K562 (cell line): ENCODE data around the gene ARL10. TPM values are rescaled to one million over a fixed set of nuclear protein-coding genes. Genes with fewer than 3 reads are reported as not detected.

Experiments
- BHLHE40 ChIP-seq: IDR thresholded peaks from 2 replicates; pipeline ENCODE4 v1.6.1; 2011; ENCODE audit warnings: low read length, improper control_type of control experiment
- CLOCK ChIP-seq: fragments of 250-450 bp; sonication (Bioruptor Pico); IDR thresholded peaks from 2 replicates; pipeline ENCODE4 v1.4.0; 2020; ENCODE audit warnings: mild to moderate bottlenecking, moderate library complexity, borderline replicate concordance
- DMBX1 ChIP-seq: fragments of 250-450 bp; sonication (Bioruptor Pico); IDR thresholded peaks from 2 replicates; pipeline ENCODE4 v1.8.0; 2022; ENCODE audit warnings: inconsistent platforms, mild to moderate bottlenecking, moderate library complexity, borderline replicate concordance
- ELK1 ChIP-seq: sonication (generic); formaldehyde crosslinking; IDR thresholded peaks from 2 replicates; pipeline ENCODE4 v1.8.1; 2022; ENCODE audit warnings: missing genetic modification reagents
- EP400 ChIP-seq: fragments of 450-650 bp; IDR thresholded peaks from 2 replicates; pipeline ENCODE4 v1.6.1; 2017; ENCODE audit warnings: antibody characterized with exemption, mild to moderate bottlenecking, moderate library complexity
- FOXJ2 ChIP-seq: fragments of 200-800 bp; sonication (Bioruptor generic); IDR thresholded peaks from 2 replicates; pipeline ENCODE4 v1.6.1; 2016; ENCODE audit warnings: missing genetic modification characterization, missing compliant biosample characterization
- HBP1 ChIP-seq: fragments of 450-650 bp; formaldehyde crosslinking; IDR thresholded peaks from 2 replicates; pipeline ENCODE4 v1.4.0; 2022; ENCODE audit warnings: missing genetic modification characterization
- IFI16 ChIP-seq: fragments of 250-450 bp; sonication (Bioruptor Pico); IDR thresholded peaks from 2 replicates; pipeline ENCODE4 v2.1.2; 2022; ENCODE audit warnings: mild to moderate bottlenecking, inconsistent platforms
- MECOM ChIP-seq: fragments of 250-450 bp; sonication (Bioruptor Pico); IDR thresholded peaks from 2 replicates; pipeline ENCODE4 v1.8.0; 2022; ENCODE audit warnings: inconsistent platforms
- NFXL1 ChIP-seq: fragments of 450-650 bp; formaldehyde crosslinking; IDR thresholded peaks from 2 replicates; pipeline ENCODE4 v1.4.0; 2021; ENCODE audit warnings: mild to moderate bottlenecking
- NR2C1 ChIP-seq, 2 experiments: fragments of 450-650 bp; IDR thresholded peaks; 2 replicates each; pipeline ENCODE4 v1.6.1; 2017; ENCODE audit warnings: mild to moderate bottlenecking in 2 of 2, antibody characterized with exemption in 1 of 2, inconsistent platforms in 1 of 2, missing compliant biosample characterization in 1 of 2, missing genetic modification characterization in 1 of 2
- RAD21 ChIP-seq, 2 experiments: fragments of 250-450 bp in 1 of 2; fragments of 450-650 bp in 1 of 2; sonication (Bioruptor Pico) in 1 of 2; formaldehyde crosslinking in 1 of 2; IDR thresholded peaks in 1 of 2; conservative IDR thresholded peaks in 1 of 2; 2 replicates each; pipeline versions ENCODE4 v1.4.0 to v1.8.0; 2020 to 2022; ENCODE audit warnings: mild to moderate bottlenecking in 2 of 2, moderate library complexity in 1 of 2
- RHOXF2B ChIP-seq: fragments of 250-450 bp; sonication (Bioruptor Pico); conservative IDR thresholded peaks from 2 replicates; pipeline ENCODE4 v1.5.1; 2021
- SIRT6 ChIP-seq: IDR thresholded peaks from one replicate; pipeline ENCODE4 v1.6.1; 2012; ENCODE audit warnings: low read depth, mild to moderate bottlenecking, control low read depth, inconsistent platforms, low read length, moderate library complexity
- SMARCA5 ChIP-seq: fragments of 450-650 bp; IDR thresholded peaks from 2 replicates; pipeline ENCODE4 v1.6.1; 2016
- TRIM25 ChIP-seq: fragments of 450-650 bp; IDR thresholded peaks from 2 replicates; pipeline ENCODE4 v1.7.0; 2016; ENCODE audit warnings: borderline replicate concordance
- U2AF2 ChIP-seq: fragments of 200-400 bp; formaldehyde crosslinking; optimal IDR thresholded peaks from 2 replicates; pipeline ENCODE3; 2017; ENCODE audit warnings: low read depth, mild to moderate bottlenecking, low read length
- USF1 ChIP-seq: sonication (generic); formaldehyde crosslinking; IDR thresholded peaks from 2 replicates; pipeline ENCODE4 v1.9.0; 2022; ENCODE audit warnings: mild to moderate bottlenecking, missing genetic modification reagents
- ZNF174 ChIP-seq: fragments of 250-450 bp; sonication (Bioruptor Pico); IDR thresholded peaks from 2 replicates; pipeline ENCODE4 v1.4.0; 2020; ENCODE audit warnings: mild to moderate bottlenecking
- polyA plus RNA-seq, 8 experiments: library from polyadenylated mRNA; depleted of rRNA in 4 of 8; stranded (reverse) in 5 of 8; unstranded in 3 of 8; fragments of >200 nt; fragmentation: Nextera tagmentation in 2 of 8; fragmentation: Illumina TruSeq in 1 of 8; extraction: Ambion mirVana in 2 of 8; extraction: Trizol in 1 of 8; gene quantifications; 2 replicates each; pipeline versions ENCODE4 v1.2.1 to v1.2.3, GENCODE V29; 2011 to 2014; ENCODE audit warnings: inconsistent platforms in 1 of 8, missing spikeins in 1 of 8
- total RNA-seq, 7 experiments: library from RNA; depleted of rRNA in 6 of 7; stranded (reverse); fragments of >200 nt in 6 of 7; fragmentation: Illumina TruSeq in 2 of 7; extraction: Trizol in 2 of 7; gene quantifications; 2 replicates each; pipeline versions ENCODE4 v1.2.1 to v1.2.3, GENCODE V29; 2011 to 2021; ENCODE audit warnings: low replicate concordance in 1 of 7

ARL10 gene
- total and polyA plus RNA-seq, 9 of the 15 experiments (the other 6 are each of a cell fraction or from before 2014, with no cell fraction given), result under 0.01 to 0.40 (median 0.34) TPM; not detected in 3

GRCh38 chr5:176361437-176362232, 3.7 kb upstream of the ARL10 start, which contains the start of gene KIAA1191 (continued):
- TF ChIP-seq EP400 (peak; percentile 75), NFXL1 (CRISPR knock-in tag) (no peak), IFI16 (CRISPR knock-in tag) (no peak), SIRT6 (no peak), USF1 (CRISPR knock-in tag) (no peak), DMBX1 (CRISPR knock-in tag) (no peak), RAD21 (CRISPR knock-in tag; conservative IDR thresholded peaks at IDR 0.05 in 1 of 2, IDR thresholded peaks at IDR 0.05 in 1 of 2) (peak; percentile 56 to 59), SMARCA5 (peak; percentile 92), ZNF174 (CRISPR knock-in tag) (no peak), FOXJ2 (tag) (no peak), U2AF2 (no peak), TRIM25 (no peak), ELK1 (CRISPR knock-in tag) (no peak), HBP1 (CRISPR knock-in tag) (0 out of 2 replicates have a peak, but pooled peaks have one; percentile 35), RHOXF2B (CRISPR knock-in tag) (no peak), MECOM (CRISPR knock-in tag) (no peak), CLOCK (CRISPR knock-in tag) (no peak), BHLHE40 (no peak), NR2C1 (IDR thresholded peaks at IDR 0.05) (no peak), NR2C1 (tag; IDR thresholded peaks at IDR 0.05) (no peak)
